ENCODE measurements around the gene AKAP1.

The AKAP1 gene

GRCh38 chr17:57105591-57105990, 20.5 kb downstream of the AKAP1 start:
- DNase-seq (ENCODE audit: low read depth in 2 of 2) = no peak

- DNase-seq (ENCODE audit: low read depth in 2 of 2) = no peak
Measured at GRCh38 chr17:57106107-57106835, 21.2 kb downstream of the AKAP1 start.

GRCh38 chr17:57106836-57107497, 21.9 kb downstream of the AKAP1 start:
- DNase-seq (ENCODE audit: low read depth in 2 of 2) = no peak

- no peak for DNase-seq (ENCODE audit: low read depth in 2 of 2)
Measured at GRCh38 chr17:57107498-57108101, 22.6 kb downstream of the AKAP1 start.

DNA sequence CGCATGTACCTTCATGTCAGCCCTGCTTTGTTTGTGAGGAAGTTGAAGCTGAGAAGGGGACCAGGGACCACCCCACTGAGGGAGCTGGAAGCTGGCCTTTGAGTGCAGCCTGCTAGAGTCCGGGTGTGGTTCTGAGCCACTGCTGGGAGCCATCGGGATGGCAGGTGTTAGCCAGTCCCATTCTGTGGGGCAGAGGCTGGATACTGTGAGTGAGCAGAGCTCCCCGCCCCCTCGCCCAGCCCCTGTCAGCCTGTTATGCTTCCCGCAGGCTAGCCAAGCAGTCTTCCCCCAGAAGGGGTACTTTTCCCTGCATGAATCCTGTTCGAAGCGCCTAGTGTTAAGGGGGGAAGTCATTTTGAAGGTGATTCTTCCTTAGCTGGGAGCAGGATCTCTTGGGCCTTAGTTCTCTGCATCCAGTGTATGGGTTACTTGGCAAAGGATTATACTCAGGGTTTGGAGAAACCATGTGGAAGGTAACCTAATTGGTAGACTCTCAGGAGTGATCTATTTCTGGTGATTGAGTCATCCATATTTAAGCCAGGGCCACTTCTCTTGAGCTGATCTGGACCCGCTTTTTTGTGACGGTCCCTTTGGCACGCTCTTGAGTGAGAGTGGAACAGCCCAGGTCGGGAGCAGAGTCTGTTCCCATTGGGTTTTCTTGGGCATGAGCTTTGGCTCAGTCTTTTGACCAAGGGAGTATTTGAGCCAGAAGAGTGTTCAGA, 23.8 kb downstream of the AKAP1 start:
- DNase-seq (ENCODE audit: low read depth in 2 of 2) = no peak

DNA sequence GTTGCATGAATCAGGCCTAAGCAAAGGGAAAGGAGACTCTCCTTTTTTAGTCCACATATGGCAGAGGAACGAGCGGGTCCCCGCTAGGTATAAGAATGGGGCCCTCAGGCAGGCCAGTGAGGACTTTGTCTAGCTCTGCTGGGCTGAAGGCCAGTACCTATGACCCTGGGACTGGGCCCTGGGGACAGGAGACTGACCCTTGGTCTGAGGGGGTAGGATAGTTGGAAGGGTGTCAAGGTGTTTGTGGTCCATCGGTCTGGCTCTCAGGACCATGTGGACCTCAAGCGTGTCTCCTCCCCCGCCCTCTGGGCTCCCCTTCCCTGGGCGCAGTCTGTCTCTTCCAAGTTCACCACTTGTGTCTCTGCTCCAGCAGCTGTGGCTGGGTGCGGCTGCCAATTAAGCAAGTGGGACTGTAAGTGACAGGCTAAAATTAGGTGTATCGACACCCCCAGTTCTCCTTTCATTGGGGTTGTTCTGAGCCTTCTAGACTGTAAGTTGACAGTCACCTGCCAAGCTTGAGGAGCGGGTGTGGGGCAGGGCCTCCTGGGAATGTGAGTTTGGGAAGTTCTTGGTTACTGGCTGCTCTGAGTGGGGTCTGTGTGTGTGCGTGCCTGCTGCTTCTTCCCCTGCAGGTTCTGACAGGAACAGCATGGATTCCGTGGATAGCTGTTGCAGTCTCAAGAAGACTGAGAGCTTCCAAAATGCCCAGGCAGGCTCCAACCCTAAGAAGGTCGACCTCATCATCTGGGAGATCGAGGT, 24.5 kb downstream of the AKAP1 start:
- DNase-seq (ENCODE audit: low read depth in 2 of 2) = no peak

- DNase-seq (ENCODE audit: low read depth in 2 of 2) = no peak
Measured at GRCh38 chr17:57110152-57110542, 25.1 kb downstream of the AKAP1 start.

DNA sequence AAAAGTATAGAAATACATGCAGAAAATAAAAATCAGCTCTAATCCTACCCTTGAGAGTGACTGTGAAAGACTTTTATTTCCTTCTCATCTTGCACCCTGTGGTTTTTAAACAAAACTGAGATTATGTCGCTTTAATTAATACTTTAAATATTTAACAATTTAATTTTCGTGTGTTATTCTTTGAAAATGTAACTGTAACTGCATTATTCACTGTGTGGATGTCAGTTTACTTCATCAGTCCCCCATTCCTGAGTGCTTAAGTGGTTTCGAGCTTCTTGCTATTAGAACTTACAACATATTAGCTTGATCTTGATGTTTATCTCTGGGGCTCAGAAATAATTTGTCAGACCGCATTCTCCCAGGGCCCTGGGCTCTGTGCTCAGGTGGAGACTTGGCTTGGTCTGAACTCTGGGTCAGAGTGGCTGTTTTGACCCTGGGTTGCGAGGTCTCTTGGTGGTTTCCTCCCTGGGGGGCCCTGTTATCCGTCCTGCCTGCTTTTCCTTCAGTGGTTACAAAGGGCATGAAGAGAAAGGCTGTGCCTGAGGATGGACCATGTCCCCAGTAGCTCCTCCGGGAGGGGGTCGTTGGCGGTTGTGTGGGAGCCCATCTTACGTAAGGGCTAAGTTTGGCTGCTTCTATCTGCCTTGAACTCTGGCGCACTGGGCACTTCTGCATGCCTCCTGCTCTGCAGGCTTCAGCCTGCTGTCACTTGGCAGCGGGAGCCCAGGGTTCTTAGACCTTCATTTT, 25.7 kb downstream of the AKAP1 start:
- no peak for DNase-seq (ENCODE audit: low read depth in 2 of 2)

- DNase-seq (ENCODE audit: low read depth in 2 of 2) = no peak
Measured at GRCh38 chr17:57111386-57111785, 26.3 kb downstream of the AKAP1 start.

DNA sequence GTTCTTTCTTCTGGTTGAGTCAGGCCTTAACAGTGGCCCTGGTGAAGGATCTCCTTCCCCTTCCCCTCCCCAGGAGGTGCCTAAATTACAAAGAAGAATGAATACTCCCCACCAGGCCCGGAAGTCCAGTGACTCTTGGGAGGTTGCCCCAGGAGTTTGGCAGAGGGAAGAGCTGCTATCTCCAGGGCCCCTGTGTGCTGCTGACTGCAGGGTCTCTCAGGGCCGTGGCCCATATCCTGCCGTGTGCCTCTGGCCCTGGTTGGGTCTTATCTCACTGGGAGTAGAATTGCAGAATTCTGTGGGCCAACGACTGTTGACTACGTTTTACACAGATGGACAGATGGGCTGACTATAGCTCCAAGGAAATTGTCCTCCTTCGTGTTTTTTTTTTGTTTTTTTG, 28.0 kb downstream of the AKAP1 start:
- DNase-seq (ENCODE audit: low read depth in 2 of 2) = no peak

DNA sequence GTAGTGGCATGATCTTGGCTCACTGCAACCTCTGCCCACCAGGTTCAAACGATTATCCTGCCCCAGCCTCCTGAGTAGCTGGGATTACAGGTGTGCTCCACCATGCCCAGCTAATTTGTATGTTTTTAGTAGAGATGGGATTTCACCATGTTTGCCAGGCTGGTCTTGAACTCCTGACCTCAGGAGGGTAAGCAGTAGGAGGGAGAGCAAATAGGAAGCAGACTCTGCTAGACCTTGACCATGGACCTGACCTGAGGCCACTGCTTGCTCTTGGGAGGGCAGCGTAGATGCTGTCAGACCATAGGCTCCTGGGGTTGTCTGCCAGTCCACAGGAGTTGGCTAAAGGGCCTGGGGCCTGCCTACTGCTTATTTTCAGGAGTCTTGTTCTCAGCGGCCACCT, 28.6 kb downstream of the AKAP1 start:
- DNase-seq (ENCODE audit: low read depth in 2 of 2) = no peak

DNA sequence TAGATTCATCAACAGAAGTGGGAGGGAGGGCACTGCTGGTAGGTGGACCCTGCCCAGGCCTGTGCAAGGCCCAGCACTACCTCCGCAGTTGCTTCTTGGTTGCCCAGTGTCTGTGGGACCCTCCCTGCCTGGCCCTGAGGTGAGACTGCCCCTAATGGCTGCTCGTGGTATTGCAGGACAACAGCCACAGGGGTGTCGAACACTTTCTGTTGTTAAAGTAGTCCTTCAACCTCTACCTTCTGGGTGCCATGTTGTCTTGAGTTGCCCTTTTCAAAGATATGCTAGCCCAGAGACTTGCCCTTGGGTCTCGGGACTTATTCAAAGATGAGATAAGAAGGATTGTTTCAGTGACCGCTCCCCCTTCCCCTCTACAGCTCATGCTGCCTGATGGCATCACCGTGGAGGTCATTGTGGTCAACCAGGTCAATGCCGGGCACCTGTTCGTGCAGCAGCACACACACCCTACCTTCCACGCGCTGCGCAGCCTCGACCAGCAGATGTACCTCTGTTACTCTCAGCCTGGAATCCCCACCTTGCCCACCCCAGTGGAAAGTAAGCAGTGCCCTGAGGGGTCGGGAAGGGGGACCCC, 29.1 kb downstream of the AKAP1 start:
- DNase-seq (ENCODE audit: low read depth in 2 of 2) = peak; percentile 43 to 63

- no peak for DNase-seq (ENCODE audit: low read depth in 2 of 2)
Measured at GRCh38 chr17:57115377-57115776, 30.3 kb downstream of the AKAP1 start.

DNA sequence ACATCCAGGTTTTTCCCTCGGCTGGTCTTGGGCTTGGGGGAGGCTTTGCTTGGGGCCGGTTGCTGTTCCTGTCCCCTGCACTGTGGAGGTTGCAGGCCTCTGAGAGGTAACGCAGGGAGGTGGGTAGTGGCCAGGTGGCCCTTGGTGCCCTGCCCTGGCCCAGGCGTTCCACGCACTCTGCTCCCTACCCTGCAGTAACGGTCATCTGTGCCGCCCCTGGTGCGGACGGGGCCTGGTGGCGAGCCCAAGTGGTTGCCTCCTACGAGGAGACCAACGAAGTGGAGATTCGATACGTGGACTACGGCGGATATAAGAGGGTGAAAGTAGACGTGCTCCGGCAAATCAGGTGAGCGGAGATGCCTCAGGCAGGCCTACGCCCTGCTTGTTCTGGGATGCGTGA, 30.9 kb downstream of the AKAP1 start:
- no peak for DNase-seq (ENCODE audit: low read depth in 2 of 2)

- DNase-seq (ENCODE audit: low read depth in 2 of 2) = no peak
Measured at GRCh38 chr17:57117798-57118197, 32.8 kb downstream of the AKAP1 start.

GRCh38 chr17:57120814-57121213, 35.8 kb downstream of the AKAP1 start:
- DNase-seq (ENCODE audit: low read depth in 2 of 2) = no peak

- DNase-seq (ENCODE audit: low read depth in 2 of 2) = no peak
Measured at GRCh38 chr17:57121308-57122042, 36.4 kb downstream of the AKAP1 start.

GRCh38 chr17:57124053-57124452, 39.0 kb downstream of the AKAP1 start:
- DNase-seq (ENCODE audit: low read depth in 2 of 2) = no peak

- no peak for DNase-seq (ENCODE audit: low read depth in 2 of 2)
Measured at GRCh38 chr17:57125406-57125805, 40.4 kb downstream of the AKAP1 start.

GRCh38 chr17:57125866-57126265, 40.8 kb downstream of the AKAP1 start:
- no peak for DNase-seq (ENCODE audit: low read depth in 2 of 2)

All from stimulated activated CD4-positive, alpha-beta T cell treated with anti-CD3 and anti-CD28 coated beads, Interleukin-4, amount 100 ng/mL, for 48 hours (primary cell).